Activated T-cell treated with anti-CD3 and anti-CD28 coated beads for 24 hours (primary cell): ENCODE measurements around the gene MYH10.

Experiments used
- DNase-seq: peaks from one replicate; pipeline ENCODE4 v3.0.0-alpha.2; 2020; ENCODE audit warnings: low read depth

The MYH10 gene

GRCh38 chr17:8609910-8610309 lies 20.6 kb downstream of the MYH10 start:
- DNase-seq: no peak

- DNase-seq: no peak
Measured at GRCh38 chr17:8608001-8608400, 22.5 kb downstream of the MYH10 start.

- no peak for DNase-seq
Measured at GRCh38 chr17:8606401-8606800, 24.1 kb downstream of the MYH10 start.

GRCh38 chr17:8602679-8603078 lies 27.8 kb downstream of the MYH10 start:
- no peak for DNase-seq

- DNase-seq: no peak
Measured at GRCh38 chr17:8599351-8600011, 31.0 kb downstream of the MYH10 start.

- DNase-seq: no peak
Measured at GRCh38 chr17:8598913-8599312, 31.6 kb downstream of the MYH10 start.

- DNase-seq: no peak
Measured at GRCh38 chr17:8593830-8594229, 36.7 kb downstream of the MYH10 start.

- no peak for DNase-seq
Measured at GRCh38 chr17:8593276-8593675, 37.2 kb downstream of the MYH10 start.

- no peak for DNase-seq
Measured at GRCh38 chr17:8588877-8589554, 41.5 kb downstream of the MYH10 start.

- no peak for DNase-seq
Measured at GRCh38 chr17:8586766-8587165, 43.8 kb downstream of the MYH10 start.

GRCh38 chr17:8585911-8586310 lies 44.6 kb downstream of the MYH10 start:
- no peak for DNase-seq

GRCh38 chr17:8583954-8584353 lies 46.6 kb downstream of the MYH10 start:
- no peak for DNase-seq

GRCh38 chr17:8580952-8581658 lies 49.4 kb downstream of the MYH10 start:
- DNase-seq: no peak

GRCh38 chr17:8577868-8578267 lies 52.7 kb downstream of the MYH10 start:
- no peak for DNase-seq

GRCh38 chr17:8576559-8577294 lies 53.8 kb downstream of the MYH10 start:
- DNase-seq: no peak

GRCh38 chr17:8574687-8575086 lies 55.8 kb downstream of the MYH10 start:
- DNase-seq: no peak

- DNase-seq: no peak
Measured at GRCh38 chr17:8572764-8573163, 57.8 kb downstream of the MYH10 start.

- DNase-seq: no peak
Measured at GRCh38 chr17:8563981-8564602, 66.4 kb downstream of the MYH10 start.

GRCh38 chr17:8563024-8563776 lies 67.3 kb downstream of the MYH10 start:
- DNase-seq: no peak

- no peak for DNase-seq
Measured at GRCh38 chr17:8558144-8558543, 72.4 kb downstream of the MYH10 start.

GRCh38 chr17:8557176-8557806 lies 73.2 kb downstream of the MYH10 start:
- DNase-seq: no peak
